Lower lobe of right lung (tissue), 2 donors: ENCODE results near the gene BAIAP2L2. TPM values are rescaled to one million over a fixed set of nuclear protein-coding genes. Genes with fewer than 3 reads are reported as not detected.
A peak's percentile ranks its signal among the peaks of the same experiment; 100 is the strongest.
"Not testable (repeated sequence)": the region's sequence is repeated elsewhere in the genome, so short reads cannot be mapped to it uniquely, and the experiment has no call there.

Experiments
- ATAC-seq, 2 donors: fragments of 200-7000 bp; cut with Tn5 transposase; one replicate each; pipeline ENCODE4 v1.9.1; 2020 to 2022; ENCODE audit warnings: mild to moderate bottlenecking in 2 of 2, moderate library complexity in 2 of 2
- DNase-seq: peaks from one replicate; pipeline ENCODE4 v3.0.0-alpha.2; 2020
- H3K27ac ChIP-seq: fragments of 200-600 bp; one replicate; pipeline ENCODE4 v1.8.0; 2022
- H3K27me3 ChIP-seq: fragments of 200-600 bp; one replicate; pipeline ENCODE4 v1.8.0; 2022; ENCODE audit warnings: low read depth
- H3K36me3 ChIP-seq: fragments of 200-600 bp; one replicate; pipeline ENCODE4 v1.8.0; 2022; ENCODE audit warnings: mild to moderate bottlenecking
- H3K4me1 ChIP-seq: fragments of 200-600 bp; one replicate; pipeline ENCODE4 v1.8.0; 2022
- H3K4me3 ChIP-seq: fragments of 200-600 bp; one replicate; pipeline ENCODE4 v1.8.0; 2022; ENCODE audit warnings: mild to moderate bottlenecking
- H3K9me3 ChIP-seq: fragments of 200-600 bp; one replicate; pipeline ENCODE4 v1.8.0; 2022
- CTCF ChIP-seq: fragments of 200-600 bp; IDR thresholded peaks from one replicate; pipeline ENCODE4 v1.8.0; 2022; ENCODE audit warnings: antibody characterized with exemption, mild to moderate bottlenecking
- intact Hi-C: fragments of 100-400 bp; cut with DNase I; formaldehyde crosslinking; loops from one replicate; pipeline ENCODE4 v1.11.0; 2022
- total RNA-seq: library from RNA; stranded (reverse); fragmentation: NEBNext Ultra II Directional; extraction: Animal tissue kit (Norgen Biotek cat#: 25700); gene quantifications from one replicate; pipeline ENCODE4 v1.2.1, GENCODE V29; 2021
- donor health status: DM: no; HTN: yes; CAD: no; lungs with severe emphysema.

Gene BAIAP2L2
- total RNA-seq, 1 donor from 2014 or later = 0.44 TPM

- DNase-seq (peak; percentile 35), ATAC-seq (peak; percentile 11 to 33)
- intact Hi-C loops = no loop called here
- TF ChIP-seq CTCF = no peak
- H3K27ac ChIP-seq = no peak overlapping the region
- no peaks in the 10 kb centered on the region for H3K4me1 ChIP-seq
- no peaks in the 10 kb centered on the region for H3K27me3 ChIP-seq
- no peaks in the 10 kb centered on the region for H3K9me3 ChIP-seq
- no peak overlapping the region for H3K4me3 ChIP-seq
- H3K36me3 ChIP-seq = peaks cover 8% of the 10 kb centered on the region
Measured at GRCh38 chr22:38120359-38121110, 10.1 kb upstream of the BAIAP2L2 start.

- H3K27ac ChIP-seq, H3K4me3 ChIP-seq, H3K4me1 ChIP-seq, intact Hi-C loops, H3K27me3 ChIP-seq, ATAC-seq, H3K9me3 ChIP-seq: not testable (repeated sequence)
- DNase-seq = peak; percentile 0
- peaks cover 11% of the 10 kb centered on the region for H3K36me3 ChIP-seq
Measured at GRCh38 chr22:38118747-38119146, 8.3 kb upstream of the BAIAP2L2 start.

GRCh38 chr22:38118182-38118581 lies 7.7 kb upstream of the BAIAP2L2 start:
- ATAC-seq (no peak), DNase-seq (no peak)
- no peak overlapping the region for H3K4me3 ChIP-seq
- H3K36me3 ChIP-seq = peaks cover 11% of the 10 kb centered on the region
- no peak for TF ChIP-seq CTCF
- H3K4me1 ChIP-seq = peaks cover 9% of the 10 kb centered on the region
- no peaks in the 10 kb centered on the region for H3K9me3 ChIP-seq
- H3K27me3 ChIP-seq = no peaks in the 10 kb centered on the region
- intact Hi-C loops = no loop called here
- no peak overlapping the region for H3K27ac ChIP-seq

GRCh38 chr22:38117556-38117955 lies 7.1 kb upstream of the BAIAP2L2 start:
- H3K4me1 ChIP-seq, intact Hi-C loops, H3K4me3 ChIP-seq, H3K9me3 ChIP-seq, H3K27me3 ChIP-seq, H3K27ac ChIP-seq, ATAC-seq: not testable (repeated sequence)
- DNase-seq = peak; percentile 10
- H3K36me3 ChIP-seq = peaks cover 11% of the 10 kb centered on the region

GRCh38 chr22:38115423-38116205 lies 5.1 kb upstream of the BAIAP2L2 start:
- H3K36me3 ChIP-seq = peaks cover 11% of the 10 kb centered on the region
- H3K4me3 ChIP-seq = no peak overlapping the region
- H3K4me1 ChIP-seq = peaks cover 9% of the 10 kb centered on the region
- intact Hi-C loops = no loop called here
- no peak for TF ChIP-seq CTCF
- H3K27me3 ChIP-seq = no peaks in the 10 kb centered on the region
- H3K27ac ChIP-seq = no peak overlapping the region
- ATAC-seq = no peak
- H3K9me3 ChIP-seq = no peaks in the 10 kb centered on the region
- DNase-seq = peak; percentile 40

GRCh38 chr22:38114484-38115398 lies 4.3 kb upstream of the BAIAP2L2 start:
- H3K9me3 ChIP-seq = no peaks in the 10 kb centered on the region
- peak; percentile 96 for TF ChIP-seq CTCF
- peaks cover 9% of the 10 kb centered on the region for H3K4me1 ChIP-seq
- peaks cover 11% of the 10 kb centered on the region for H3K36me3 ChIP-seq
- intact Hi-C loops = no loop called here
- no peak overlapping the region for H3K27ac ChIP-seq
- H3K4me3 ChIP-seq = no peak overlapping the region
- ATAC-seq (peak; percentile 91 to 93), DNase-seq (peak; percentile 89)
- no peaks in the 10 kb centered on the region for H3K27me3 ChIP-seq
